Measurements from ENCODE around the gene GABRP. TPM values are rescaled to one million over a fixed set of nuclear protein-coding genes. Genes with fewer than 3 reads are reported as not detected.

Gene GABRP
- polyA plus RNA-seq, 1 donor from 2014 or later = not detected

DNA sequence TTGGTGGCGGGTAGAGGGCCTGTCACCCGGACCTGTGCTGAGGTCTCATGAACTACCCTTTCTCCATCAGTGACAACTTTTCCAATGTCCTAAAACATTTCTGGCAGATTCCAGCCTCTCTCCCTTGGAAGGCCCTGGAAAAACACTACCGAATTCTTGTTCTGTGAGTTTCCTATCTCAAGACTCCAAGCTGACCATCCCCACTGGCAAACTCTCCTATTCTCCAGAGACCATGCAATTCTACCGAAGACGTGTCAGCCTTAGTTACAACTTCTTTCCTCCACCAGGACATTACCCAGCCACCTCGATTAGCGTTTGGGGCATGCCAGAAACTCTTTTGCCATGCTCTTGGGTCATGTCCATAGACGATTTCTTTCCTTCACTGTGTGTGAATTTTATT is 26.8 kb upstream of the GABRP start:
- no peaks in the 10 kb centered on the region for H3K9me3 ChIP-seq (ENCODE audit: low read length)
- H3K4me2 ChIP-seq (ENCODE audit: low read length) = no peak overlapping the region
- H3K9ac ChIP-seq (ENCODE audit: low read length) = no peak overlapping the region
- no peak overlapping the region for H2AFZ ChIP-seq (ENCODE audit: low read depth, low read length)
- H3K36me3 ChIP-seq (ENCODE audit: insufficient read depth, low read length) = no peaks in the 10 kb centered on the region
- H4K20me1 ChIP-seq (ENCODE audit: insufficient read depth) = no peaks in the 10 kb centered on the region
- no peaks in the 10 kb centered on the region for H3K79me2 ChIP-seq (replicated peaks; ENCODE audit: insufficient read depth, low read length)
- no peak overlapping the region for H3K27ac ChIP-seq (ENCODE audit: low read length)
- no peaks in the 10 kb centered on the region for H3K27me3 ChIP-seq (ENCODE audit: insufficient read depth, low read depth, low read length)
- TF ChIP-seq RAD21 (conservative IDR thresholded peaks at IDR 0.05) = no peak
- TF ChIP-seq, protein P1, sequence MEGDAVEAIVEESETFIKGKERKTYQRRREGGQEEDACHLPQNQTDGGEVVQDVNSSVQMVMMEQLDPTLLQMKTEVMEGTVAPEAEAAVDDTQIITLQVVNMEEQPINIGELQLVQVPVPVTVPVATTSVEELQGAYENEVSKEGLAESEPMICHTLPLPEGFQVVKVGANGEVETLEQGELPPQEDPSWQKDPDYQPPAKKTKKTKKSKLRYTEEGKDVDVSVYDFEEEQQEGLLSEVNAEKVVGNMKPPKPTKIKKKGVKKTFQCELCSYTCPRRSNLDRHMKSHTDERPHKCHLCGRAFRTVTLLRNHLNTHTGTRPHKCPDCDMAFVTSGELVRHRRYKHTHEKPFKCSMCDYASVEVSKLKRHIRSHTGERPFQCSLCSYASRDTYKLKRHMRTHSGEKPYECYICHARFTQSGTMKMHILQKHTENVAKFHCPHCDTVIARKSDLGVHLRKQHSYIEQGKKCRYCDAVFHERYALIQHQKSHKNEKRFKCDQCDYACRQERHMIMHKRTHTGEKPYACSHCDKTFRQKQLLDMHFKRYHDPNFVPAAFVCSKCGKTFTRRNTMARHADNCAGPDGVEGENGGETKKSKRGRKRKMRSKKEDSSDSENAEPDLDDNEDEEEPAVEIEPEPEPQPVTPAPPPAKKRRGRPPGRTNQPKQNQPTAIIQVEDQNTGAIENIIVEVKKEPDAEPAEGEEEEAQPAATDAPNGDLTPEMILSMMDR (IDR thresholded peaks at IDR 0.05; ENCODE audit: poor library complexity, severe bottlenecking) = no peak
- TF ChIP-seq TAF1 (IDR thresholded peaks at IDR 0.05; ENCODE audit: low read depth) = no peak
- TF ChIP-seq EP300 (conservative IDR thresholded peaks at IDR 0.05; ENCODE audit: poor library complexity, severe bottlenecking) = no peak
- TF ChIP-seq EZH2 (IDR thresholded peaks at IDR 0.05; ENCODE audit: borderline replicate concordance, insufficient read depth, low read length, poor library complexity, severe bottlenecking) = no peak
- no peaks in the 10 kb centered on the region for H3F3A ChIP-seq (ENCODE audit: insufficient read depth, low read length, poor library complexity, severe bottlenecking)
- no peaks in the 10 kb centered on the region for H3K9me2 ChIP-seq (ENCODE audit: insufficient read depth, low read length)
- H3K4me3 ChIP-seq (ENCODE audit: low read length) = no peak overlapping the region

DNA sequence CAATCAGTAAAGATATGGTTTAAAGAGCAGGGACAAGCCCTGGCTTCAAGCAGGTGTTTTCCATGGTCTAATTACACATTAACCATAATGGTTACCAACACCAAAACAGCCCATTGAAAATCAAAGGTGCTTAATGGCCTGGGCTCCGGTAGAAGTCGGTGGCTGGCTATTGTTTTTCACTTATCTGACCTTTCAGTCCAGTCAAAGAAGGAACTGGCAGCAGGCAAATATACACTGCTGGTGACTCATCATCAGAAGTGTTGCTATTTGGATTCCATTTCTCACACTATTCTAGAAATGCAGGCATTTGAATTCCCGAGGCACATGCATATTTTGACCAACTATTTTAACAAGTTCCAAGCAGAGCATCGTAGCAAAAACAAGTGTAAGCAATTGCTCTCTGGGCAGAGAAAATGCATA is 26.3 kb upstream of the GABRP start:
- Histone ChIP-seq H3K27ac (ENCODE audit: low read length) (no peak overlapping the region), H3F3A (ENCODE audit: insufficient read depth, low read length, poor library complexity, severe bottlenecking) (no peaks in the 10 kb centered on the region), H4K20me1 (ENCODE audit: insufficient read depth) (no peaks in the 10 kb centered on the region), H2AFZ (ENCODE audit: low read depth, low read length) (no peak overlapping the region), H3K36me3 (ENCODE audit: insufficient read depth, low read length) (no peaks in the 10 kb centered on the region), H3K9me2 (ENCODE audit: insufficient read depth, low read length) (no peaks in the 10 kb centered on the region), H3K4me3 (ENCODE audit: low read length) (no peak overlapping the region), H3K9me3 (ENCODE audit: low read length) (no peaks in the 10 kb centered on the region), H3K9ac (ENCODE audit: low read length) (no peak overlapping the region), H3K4me2 (ENCODE audit: low read length) (no peak overlapping the region), H3K27me3 (ENCODE audit: insufficient read depth, low read depth, low read length) (no peaks in the 10 kb centered on the region), H3K79me2 (replicated peaks; ENCODE audit: insufficient read depth, low read length) (no peaks in the 10 kb centered on the region)
- no peak for TF ChIP-seq POLR2AphosphoS5 (IDR thresholded peaks at IDR 0.05)
- no peak for TF ChIP-seq EZH2 (IDR thresholded peaks at IDR 0.05; ENCODE audit: borderline replicate concordance, insufficient read depth, low read length, poor library complexity, severe bottlenecking)
- TF ChIP-seq RAD21 (conservative IDR thresholded peaks at IDR 0.05) = no peak
- TF ChIP-seq, protein P1 (IDR thresholded peaks at IDR 0.05; ENCODE audit: poor library complexity, severe bottlenecking) = no peak
- no peak for TF ChIP-seq SMC3 (conservative IDR thresholded peaks at IDR 0.05; ENCODE audit: poor library complexity)
- TF ChIP-seq MXI1 (conservative IDR thresholded peaks at IDR 0.05; ENCODE audit: poor library complexity, severe bottlenecking) = no peak
- no peak for TF ChIP-seq REST (IDR thresholded peaks at IDR 0.05; ENCODE audit: borderline replicate concordance)

Measured in neural cell (in vitro differentiated cells).